CD14-positive monocyte (primary cell): Measurements from ENCODE around the gene TLR9. TPM values are rescaled to one million over a fixed set of nuclear protein-coding genes. Genes with fewer than 3 reads are reported as not detected.
A peak's percentile ranks its signal among the peaks of the same experiment; 100 is the strongest.

Experiments
- DNase-seq, 3 donors: peaks; one replicate each; pipeline ENCODE4 v3.0.0-alpha.2; 2011 to 2022
- H2AFZ ChIP-seq: 2 replicates; pipeline ENCODE4 v1.6.0; 2012; ENCODE audit warnings: mild to moderate bottlenecking, low read depth, low read length, inconsistent platforms; ENCODE audit not compliant: insufficient read depth, poor library complexity, severe bottlenecking
- H3K27ac ChIP-seq, 2 donors: 1 replicate in 1 of 2; 2 replicates in 1 of 2; pipeline ENCODE4 v1.5.1; 2012 to 2013; ENCODE audit warnings: low read length in 2 of 2, control low read depth in 1 of 2, inconsistent platforms in 1 of 2, low read depth in 1 of 2, mild to moderate bottlenecking in 1 of 2
- H3K27me3 ChIP-seq, 2 donors: one replicate each; pipeline versions ENCODE4 v1.6.0 to v1.6.1; 2011 to 2013; ENCODE audit warnings: low read length in 2 of 2; ENCODE audit not compliant: control insufficient read depth in 2 of 2, insufficient read depth in 2 of 2
- H3K36me3 ChIP-seq, 2 donors: replicated peaks in 1 of 2; 1 replicate in 1 of 2; 2 replicates in 1 of 2; pipeline versions ENCODE4 v1.5.1 to v1.6.1; 2012 to 2013; ENCODE audit warnings: low read length in 2 of 2, control low read depth in 1 of 2, inconsistent platforms in 1 of 2, mild to moderate bottlenecking in 1 of 2; ENCODE audit not compliant: insufficient read depth in 2 of 2, control insufficient read depth in 1 of 2
- H3K4me1 ChIP-seq, 2 donors: 1 replicate in 1 of 2; 2 replicates in 1 of 2; pipeline versions ENCODE4 v1.5.1 to v1.6.1; 2012 to 2013; ENCODE audit warnings: low read length in 2 of 2, control low read depth in 1 of 2, inconsistent platforms in 1 of 2, mild to moderate bottlenecking in 1 of 2, moderate library complexity in 1 of 2; ENCODE audit not compliant: insufficient read depth in 2 of 2, control insufficient read depth in 1 of 2
- H3K4me2 ChIP-seq: replicated peaks from 2 replicates; pipeline ENCODE3; 2012; ENCODE audit warnings: low read length, moderate library complexity, mild to moderate bottlenecking; ENCODE audit not compliant: poor library complexity, severe bottlenecking; ENCODE audit errors: extremely low read depth
- H3K4me3 ChIP-seq, 3 experiments: fragments of 200-600 bp in 1 of 3; sonication (generic) in 1 of 3; replicated peaks in 1 of 3; 1 replicate in 2 of 3; 2 replicates in 1 of 3; pipeline ENCODE4 v1.5.1; 2011 to 2013; ENCODE audit warnings: low read length in 3 of 3, mild to moderate bottlenecking in 3 of 3, control low read depth in 2 of 3, low read depth in 2 of 3, inconsistent platforms in 1 of 3, moderate library complexity in 1 of 3
- H3K79me2 ChIP-seq: 2 replicates; pipeline ENCODE4 v1.6.0; 2012; ENCODE audit warnings: mild to moderate bottlenecking, control low read depth, inconsistent platforms, low read length, moderate library complexity; ENCODE audit not compliant: insufficient read depth
- H3K9ac ChIP-seq: 2 replicates; pipeline ENCODE4 v1.6.0; 2017; ENCODE audit warnings: low read length, mild to moderate bottlenecking; ENCODE audit not compliant: insufficient read depth, poor library complexity, severe bottlenecking
- H3K9me3 ChIP-seq, 2 donors: replicated peaks in 1 of 2; 1 replicate in 1 of 2; 2 replicates in 1 of 2; pipeline versions ENCODE4 v1.5.1 to v1.6.1; 2012 to 2013; ENCODE audit warnings: low read length in 2 of 2, control low read depth in 1 of 2; ENCODE audit not compliant: control insufficient read depth in 1 of 2, insufficient read depth in 1 of 2
- H4K20me1 ChIP-seq: 2 replicates; pipeline ENCODE4 v1.6.0; 2012; ENCODE audit warnings: mild to moderate bottlenecking, low read length, control low read depth, moderate library complexity; ENCODE audit not compliant: insufficient read depth
- H3K27ac Mint-ChIP-seq, 7 donors: one replicate each; pipeline ENCODE4 v1.8.0; 2020; ENCODE audit warnings: mild to moderate bottlenecking in 7 of 7, mixed read lengths in 7 of 7, moderate library complexity in 6 of 7, inconsistent platforms in 2 of 7
- H3K27me3 Mint-ChIP-seq, 3 donors: one replicate each; pipeline ENCODE4 v1.8.0; 2021 to 2022; ENCODE audit warnings: low read depth in 3 of 3, mild to moderate bottlenecking in 3 of 3, mixed read lengths in 3 of 3, moderate library complexity in 3 of 3, inconsistent platforms in 1 of 3
- H3K36me3 Mint-ChIP-seq, 2 donors: one replicate each; pipeline ENCODE4 v1.8.0; 2020; ENCODE audit warnings: mixed read lengths in 2 of 2, inconsistent platforms in 1 of 2, mild to moderate bottlenecking in 1 of 2
- H3K4me1 Mint-ChIP-seq: one replicate; pipeline ENCODE4 v1.8.0; 2020; ENCODE audit warnings: mild to moderate bottlenecking, mixed read lengths
- H3K4me3 Mint-ChIP-seq, 2 donors: one replicate each; pipeline ENCODE4 v1.8.0; 2020; ENCODE audit warnings: mild to moderate bottlenecking in 2 of 2, mixed read lengths in 2 of 2, moderate library complexity in 1 of 2
- H3K9me3 Mint-ChIP-seq, 7 donors: one replicate each; pipeline ENCODE4 v1.8.0; 2020 to 2022; ENCODE audit warnings: mixed read lengths in 7 of 7, mild to moderate bottlenecking in 6 of 7, moderate library complexity in 6 of 7, inconsistent platforms in 2 of 7
- CTCF ChIP-seq: fragments of 200-600 bp; IDR thresholded peaks from one replicate; pipeline ENCODE4 v1.8.0; 2022; ENCODE audit warnings: antibody characterized with exemption, mild to moderate bottlenecking
- WGBS: methylation state at CpG from one replicate; pipeline ENCODE4 v1.1.5; 2013; ENCODE audit warnings: missing lambda C conversion rate; ENCODE audit not compliant: insufficient coverage; 5-methylcytosine and 5-hydroxymethylcytosine counted together
- intact Hi-C, 2 donors: fragments of 100-400 bp; cut with micrococcal nuclease; formaldehyde crosslinking; loops; one replicate each; pipeline versions ENCODE4 v1.15.0 to v1.15.1; 2023
- polyA plus RNA-seq, 3 donors: library from polyadenylated mRNA; depleted of rRNA in 1 of 3; unstranded in 2 of 3; stranded (reverse) in 1 of 3; fragments of 300-500 nt in 2 of 3; fragments of >200 nt in 1 of 3; fragmentation: Illumina TruSeq in 2 of 3; gene quantifications; 1 replicate in 2 of 3; 2 replicates in 1 of 3; pipeline ENCODE4 v1.2.3, GENCODE V29; 2012 to 2021

TLR9 gene
- polyA plus RNA-seq, 3 donors: 0.91 TPM; not detected in 2

GRCh38 chr3:52247409-52248164, 22.1 kb upstream of the TLR9 start:
- intact Hi-C loops: no loop called here
- no peaks in the 10 kb centered on the region for H3K9me3 ChIP-seq
- H4K20me1 ChIP-seq: peaks cover 42% of the 10 kb centered on the region
- no peak overlapping the region for H3K9ac ChIP-seq
- H3K36me3 Mint-ChIP-seq: peaks cover 47 to 61% of the 10 kb centered on the region in 2 donors
- peaks cover 42 to 48% of the 10 kb centered on the region in 2 donors for H3K36me3 ChIP-seq
- peak overlapping the region; percentile 91 to 100 (median 95) for H3K27ac Mint-ChIP-seq
- H3K9me3 Mint-ChIP-seq: peaks cover 0 to 5% (median 0%) of the 10 kb centered on the region in 7 donors
- peaks cover 53 to 61% of the 10 kb centered on the region in 2 donors for H3K4me1 ChIP-seq
- no peak for TF ChIP-seq CTCF
- peak overlapping the region; percentile 88 to 99 for H3K27ac ChIP-seq
- peaks cover 71% of the 10 kb centered on the region for H3K79me2 ChIP-seq
- H3K4me3 Mint-ChIP-seq: peak overlapping the region; percentile 85 to 94
- peaks cover 58% of the 10 kb centered on the region for H3K4me1 Mint-ChIP-seq
- WGBS: 87% methylated on average over 7 of the region's 7 CpGs
- no peaks in the 10 kb centered on the region for H3K27me3 Mint-ChIP-seq
- no peak overlapping the region for H2AFZ ChIP-seq
- DNase-seq: peak in 1 of 3 donors; percentile 39
- H3K4me2 ChIP-seq: peak overlapping the region; percentile 79
- no peaks in the 10 kb centered on the region for H3K27me3 ChIP-seq
- peak overlapping the region; percentile 48 to 74 (median 72) for H3K4me3 ChIP-seq

GRCh38 chr3:52246728-52247408, 21.4 kb upstream of the TLR9 start:
- H3K4me3 ChIP-seq: peak overlapping the region; percentile 48 to 74 (median 72)
- peaks cover 36% of the 10 kb centered on the region for H4K20me1 ChIP-seq
- H3K36me3 Mint-ChIP-seq: peaks cover 41 to 54% of the 10 kb centered on the region in 2 donors
- H3K27ac Mint-ChIP-seq: peak overlapping the region; percentile 91 to 100 (median 95)
- H3K4me1 Mint-ChIP-seq: peaks cover 56% of the 10 kb centered on the region
- no peaks in the 10 kb centered on the region for H3K27me3 ChIP-seq
- H3K79me2 ChIP-seq: peaks cover 68% of the 10 kb centered on the region
- H3K9me3 ChIP-seq: no peaks in the 10 kb centered on the region
- peaks cover 38 to 41% of the 10 kb centered on the region in 2 donors for H3K36me3 ChIP-seq
- peak overlapping the region; percentile 84 for H3K9ac ChIP-seq
- H3K9me3 Mint-ChIP-seq: peaks cover 0 to 5% (median 0%) of the 10 kb centered on the region in 7 donors
- WGBS: 41% methylated on average over 13 of the region's 14 CpGs
- H3K4me3 Mint-ChIP-seq: peak overlapping the region; percentile 85 to 94
- peak overlapping the region; percentile 88 to 99 for H3K27ac ChIP-seq
- no peak for TF ChIP-seq CTCF
- H3K4me2 ChIP-seq: peak overlapping the region; percentile 79
- no peaks in the 10 kb centered on the region for H3K27me3 Mint-ChIP-seq
- intact Hi-C loops: no loop called here
- DNase-seq: peak; percentile 73 to 83 (median 82)
- peak overlapping the region; percentile 19 for H2AFZ ChIP-seq
- peaks cover 51 to 58% of the 10 kb centered on the region in 2 donors for H3K4me1 ChIP-seq
